BJ (cell line): ENCODE data around the gene SUPT5H. TPM values are rescaled to one million over a fixed set of nuclear protein-coding genes. Genes with fewer than 3 reads are reported as not detected.

Experiments used
- CTCF ChIA-PET: fragments of 350-600 bp; formaldehyde crosslinking; extraction: SDS; loops from one replicate; lab custom pipeline; 2021; ENCODE audit warnings: antibody characterized with exemption, inconsistent platforms; lab: Yijun Ruan, JAX
- POLR2A ChIA-PET: fragments of 300-600 bp; sonication (Branson Sonifier 250); formaldehyde crosslinking; extraction: SDS; loops from one replicate; lab custom pipeline; 2021; ENCODE audit warnings: antibody characterized with exemption; lab: Charles Lee
- DNase-seq: peaks from one replicate; pipeline ENCODE4 v3.0.0-alpha.2; 2011; ENCODE audit warnings: low read depth
- H3K27me3 ChIP-seq: 2 replicates; pipeline ENCODE4 v1.6.0; 2011; ENCODE audit warnings: low read length; ENCODE audit not compliant: control insufficient read depth, insufficient read depth
- H3K36me3 ChIP-seq: 2 replicates; pipeline ENCODE4 v1.5.1; 2011; ENCODE audit warnings: low read length; ENCODE audit not compliant: control insufficient read depth, insufficient read depth
- H3K4me3 ChIP-seq: 2 replicates; pipeline ENCODE4 v1.5.1; 2011; ENCODE audit warnings: low read depth, mild to moderate bottlenecking, control low read depth, low read length
- CTCF ChIP-seq: IDR thresholded peaks from 2 replicates; pipeline ENCODE4 v1.5.1; 2011; ENCODE audit warnings: low read depth, mild to moderate bottlenecking, control low read depth, inconsistent platforms, low read length, moderate library complexity; ENCODE audit not compliant: insufficient read depth
- polyA plus RNA-seq: library from polyadenylated mRNA; depleted of rRNA; stranded (reverse); fragments of >200 nt; gene quantifications from 2 replicates; pipeline ENCODE4 v1.2.3, GENCODE V29; 2011

The SUPT5H gene
- polyA plus RNA-seq, 1 experiment, result 81.8 TPM

DNA sequence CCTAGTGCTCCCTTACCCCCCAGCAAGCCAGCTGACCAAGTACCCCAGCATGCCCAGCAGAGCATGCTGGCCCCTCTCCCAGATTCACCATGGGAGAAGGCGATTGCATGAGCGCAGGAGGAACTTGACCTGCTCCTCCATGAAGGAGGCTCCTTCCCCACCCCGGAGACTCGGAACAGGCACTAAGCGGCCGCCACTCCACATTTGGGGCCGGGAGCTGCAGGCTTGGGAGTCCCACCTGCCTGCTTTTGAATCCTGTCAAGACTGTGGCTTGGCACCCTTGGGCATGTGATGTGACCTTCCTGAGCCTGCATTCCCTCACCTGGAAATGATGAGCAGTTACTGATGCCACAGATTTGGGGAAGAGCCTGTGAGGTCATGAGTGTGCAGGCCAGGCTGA is 22.6 kb downstream of the SUPT5H start:
- POLR2A ChIA-PET, result no interaction called here
- CTCF ChIA-PET, result interaction anchor here (0.7 kb wide), 1 partner anchor 65 kb away, joined by 5 read pairs; the partner anchor contains the start of gene EID2B
- no peak for TF ChIP-seq CTCF

DNA sequence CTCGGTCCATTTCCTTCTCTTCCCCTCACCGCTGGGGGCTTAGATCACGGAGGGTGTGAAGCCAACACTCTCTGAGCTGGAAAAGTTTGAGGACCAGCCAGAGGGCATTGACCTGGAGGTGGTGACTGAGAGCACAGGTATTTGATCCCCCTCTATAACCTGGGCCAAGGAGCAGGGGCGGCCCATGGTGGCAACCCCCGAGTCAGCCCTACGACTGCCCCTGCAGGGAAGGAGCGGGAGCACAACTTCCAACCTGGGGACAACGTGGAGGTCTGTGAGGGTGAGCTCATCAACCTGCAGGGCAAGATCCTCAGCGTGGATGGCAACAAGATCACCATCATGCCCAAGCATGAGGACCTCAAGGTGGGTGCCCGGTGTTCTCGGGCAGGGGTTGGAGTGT is 23.7 kb downstream of the SUPT5H start:
- no peak for DNase-seq
- ChIA-PET POLR2A (no interaction called here), CTCF (interaction anchor here (0.9 kb wide), 1 partner anchor 65 kb away, joined by 3 read pairs; no protein-coding TSS in a partner anchor)
- no peak overlapping the region for H3K4me3 ChIP-seq
- no peak for TF ChIP-seq CTCF
- peaks cover 76% of the 10 kb centered on the region for H3K36me3 ChIP-seq
- no peaks in the 10 kb centered on the region for H3K27me3 ChIP-seq

More for the DNA sequence above, 22.6 kb downstream of the SUPT5H start:
- Histone ChIP-seq H3K27me3 (no peaks in the 10 kb centered on the region), H3K36me3 (peaks cover 66% of the 10 kb centered on the region), H3K4me3 (no peak overlapping the region)
- DNase-seq, result no peak

GRCh38 chr19:39469567-39469966 is 24.2 kb downstream of the SUPT5H start:
- no peak overlapping the region for H3K4me3 ChIP-seq
- H3K27me3 ChIP-seq, result no peaks in the 10 kb centered on the region
- peaks cover 79% of the 10 kb centered on the region for H3K36me3 ChIP-seq
- ChIA-PET CTCF (interaction anchor here (0.7 kb wide), 1 partner anchor 34 kb away, joined by 3 read pairs; no protein-coding TSS in a partner anchor), POLR2A (no interaction called here)
- no peak for DNase-seq
- no peak for TF ChIP-seq CTCF

GRCh38 chr19:39470724-39471339 is 25.4 kb downstream of the SUPT5H start:
- peaks cover 78% of the 10 kb centered on the region for H3K36me3 ChIP-seq
- TF ChIP-seq CTCF, result no peak
- H3K27me3 ChIP-seq, result no peaks in the 10 kb centered on the region
- no peak overlapping the region for H3K4me3 ChIP-seq
- CTCF ChIA-PET, result interaction anchor here (0.9 to 1.1 kb wide), 2 partner anchors 38 to 59 kb away, joined by 3 read pairs; no protein-coding TSS in a partner anchor
- POLR2A ChIA-PET, result no interaction called here
- no peak for DNase-seq

- Histone ChIP-seq H3K36me3 (peaks cover 75% of the 10 kb centered on the region), H3K4me3 (no peak overlapping the region), H3K27me3 (no peaks in the 10 kb centered on the region)
- DNase-seq, result no peak
- no peak for TF ChIP-seq CTCF
- ChIA-PET CTCF (interaction anchor here (0.6 to 1.2 kb wide), 4 partner anchors 9 to 178 kb away, joined by 3 read pairs; partner anchors contain the start of gene TIMM50), POLR2A (no interaction called here)
Observed at GRCh38 chr19:39471756-39472536, 26.6 kb downstream of the SUPT5H start.
